ENCODE results near the gene SLC29A1. TPM values are rescaled to one million over a fixed set of nuclear protein-coding genes. Genes with fewer than 3 reads are reported as not detected.
"Not testable (repeated sequence)": the region's sequence is repeated elsewhere in the genome, so short reads cannot be mapped to it uniquely, and the experiment has no call there.

Gene SLC29A1
- total RNA-seq, 1 donor from 2014 or later: 1.8 TPM

DNA sequence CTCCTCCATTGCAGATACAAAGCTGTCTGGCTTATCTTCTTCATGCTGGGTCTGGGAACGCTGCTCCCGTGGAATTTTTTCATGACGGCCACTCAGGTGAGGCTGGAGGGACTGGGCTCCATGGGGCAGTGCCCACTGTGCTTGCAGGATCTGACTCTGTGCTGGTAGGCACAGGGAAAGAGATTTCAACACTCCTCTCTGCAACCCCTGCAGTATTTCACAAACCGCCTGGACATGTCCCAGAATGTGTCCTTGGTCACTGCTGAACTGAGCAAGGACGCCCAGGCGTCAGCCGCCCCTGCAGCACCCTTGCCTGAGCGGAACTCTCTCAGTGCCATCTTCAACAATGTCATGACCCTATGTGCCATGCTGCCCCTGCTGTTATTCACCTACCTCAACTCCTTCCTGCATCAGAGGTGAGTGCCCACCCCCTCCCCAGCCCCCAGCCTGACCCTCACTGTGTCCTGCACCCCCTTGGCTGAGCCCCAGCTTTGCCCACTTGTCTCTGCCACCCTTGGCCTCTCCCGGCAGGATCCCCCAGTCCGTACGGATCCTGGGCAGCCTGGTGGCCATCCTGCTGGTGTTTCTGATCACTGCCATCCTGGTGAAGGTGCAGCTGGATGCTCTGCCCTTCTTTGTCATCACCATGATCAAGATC lies 6.1 kb downstream of the SLC29A1 start:
- no peaks in the 10 kb centered on the region for H3K36me3 ChIP-seq (ENCODE audit: control insufficient read depth, insufficient read depth, low read length)
- no peak for DNase-seq (ENCODE audit: low read depth)
- no peak for FAIRE-seq
- TF ChIP-seq, protein P1, sequence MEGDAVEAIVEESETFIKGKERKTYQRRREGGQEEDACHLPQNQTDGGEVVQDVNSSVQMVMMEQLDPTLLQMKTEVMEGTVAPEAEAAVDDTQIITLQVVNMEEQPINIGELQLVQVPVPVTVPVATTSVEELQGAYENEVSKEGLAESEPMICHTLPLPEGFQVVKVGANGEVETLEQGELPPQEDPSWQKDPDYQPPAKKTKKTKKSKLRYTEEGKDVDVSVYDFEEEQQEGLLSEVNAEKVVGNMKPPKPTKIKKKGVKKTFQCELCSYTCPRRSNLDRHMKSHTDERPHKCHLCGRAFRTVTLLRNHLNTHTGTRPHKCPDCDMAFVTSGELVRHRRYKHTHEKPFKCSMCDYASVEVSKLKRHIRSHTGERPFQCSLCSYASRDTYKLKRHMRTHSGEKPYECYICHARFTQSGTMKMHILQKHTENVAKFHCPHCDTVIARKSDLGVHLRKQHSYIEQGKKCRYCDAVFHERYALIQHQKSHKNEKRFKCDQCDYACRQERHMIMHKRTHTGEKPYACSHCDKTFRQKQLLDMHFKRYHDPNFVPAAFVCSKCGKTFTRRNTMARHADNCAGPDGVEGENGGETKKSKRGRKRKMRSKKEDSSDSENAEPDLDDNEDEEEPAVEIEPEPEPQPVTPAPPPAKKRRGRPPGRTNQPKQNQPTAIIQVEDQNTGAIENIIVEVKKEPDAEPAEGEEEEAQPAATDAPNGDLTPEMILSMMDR (IDR thresholded peaks at IDR 0.05; ENCODE audit: insufficient read depth, low read length, severe bottlenecking): no peak
- no peak overlapping the region for H3K4me3 ChIP-seq (ENCODE audit: low read depth, low read length)
- H3K27me3 ChIP-seq (ENCODE audit: control insufficient read depth, insufficient read depth, low read length): no peaks in the 10 kb centered on the region

DNA sequence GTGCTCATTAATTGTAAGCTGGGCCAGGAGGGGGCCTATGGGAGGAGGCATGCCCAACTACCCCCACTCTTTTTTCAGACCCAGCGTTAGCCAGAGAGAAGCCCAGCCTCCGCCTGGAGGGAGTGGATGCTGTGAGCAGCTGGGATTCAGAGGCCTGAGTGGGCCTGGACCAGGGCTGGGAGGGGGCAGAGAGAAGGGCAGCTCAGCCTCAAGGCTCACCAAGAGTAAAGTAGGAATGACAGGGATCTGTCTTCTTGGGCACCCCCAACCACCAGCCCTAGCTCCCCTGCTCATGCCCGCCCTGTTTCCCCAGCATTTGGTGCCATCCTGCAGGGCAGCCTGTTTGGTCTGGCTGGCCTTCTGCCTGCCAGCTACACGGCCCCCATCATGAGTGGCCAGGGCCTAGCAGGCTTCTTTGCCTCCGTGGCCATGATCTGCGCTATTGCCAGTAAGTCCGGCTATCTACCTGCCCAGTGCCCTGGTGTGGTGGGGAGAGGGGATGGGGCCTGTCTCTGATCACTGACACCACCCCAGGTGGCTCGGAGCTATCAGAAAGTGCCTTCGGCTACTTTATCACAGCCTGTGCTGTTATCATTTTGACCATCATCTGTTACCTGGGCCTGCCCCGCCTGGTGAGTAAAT lies 6.8 kb downstream of the SLC29A1 start:
- H3K27me3 ChIP-seq (ENCODE audit: control insufficient read depth, insufficient read depth, low read length): no peaks in the 10 kb centered on the region
- TF ChIP-seq, protein P1 (IDR thresholded peaks at IDR 0.05; ENCODE audit: insufficient read depth, low read length, severe bottlenecking): no peak
- no peak overlapping the region for H3K4me3 ChIP-seq (ENCODE audit: low read depth, low read length)
- no peak for DNase-seq (ENCODE audit: low read depth)
- H3K36me3 ChIP-seq (ENCODE audit: control insufficient read depth, insufficient read depth, low read length): no peaks in the 10 kb centered on the region
- FAIRE-seq: no peak

DNA sequence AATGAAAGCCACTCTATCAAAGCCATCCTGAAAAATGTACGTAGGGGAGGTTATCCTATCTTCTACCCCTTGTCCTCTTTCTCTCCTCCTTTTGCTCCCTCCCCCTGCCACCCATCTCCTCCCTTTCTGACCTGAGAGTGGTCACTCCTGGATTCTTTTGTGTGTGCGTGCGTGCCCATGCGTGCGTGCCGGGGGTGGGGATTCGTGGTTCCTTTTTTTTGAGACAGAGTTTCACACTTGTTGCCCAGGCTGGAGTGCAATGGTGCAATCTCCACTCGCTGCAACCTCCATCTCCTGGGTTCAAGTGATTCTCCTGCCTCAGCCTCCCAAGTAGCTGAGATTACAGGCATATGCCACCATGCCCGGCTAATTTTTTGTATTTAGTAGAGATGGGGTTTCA lies 8.0 kb downstream of the SLC29A1 start:
- H3K4me3 ChIP-seq (ENCODE audit: low read depth, low read length); DNase-seq (ENCODE audit: low read depth); H3K27me3 ChIP-seq (ENCODE audit: control insufficient read depth, insufficient read depth, low read length); FAIRE-seq; H3K36me3 ChIP-seq (ENCODE audit: control insufficient read depth, insufficient read depth, low read length): not testable (repeated sequence)

DNA sequence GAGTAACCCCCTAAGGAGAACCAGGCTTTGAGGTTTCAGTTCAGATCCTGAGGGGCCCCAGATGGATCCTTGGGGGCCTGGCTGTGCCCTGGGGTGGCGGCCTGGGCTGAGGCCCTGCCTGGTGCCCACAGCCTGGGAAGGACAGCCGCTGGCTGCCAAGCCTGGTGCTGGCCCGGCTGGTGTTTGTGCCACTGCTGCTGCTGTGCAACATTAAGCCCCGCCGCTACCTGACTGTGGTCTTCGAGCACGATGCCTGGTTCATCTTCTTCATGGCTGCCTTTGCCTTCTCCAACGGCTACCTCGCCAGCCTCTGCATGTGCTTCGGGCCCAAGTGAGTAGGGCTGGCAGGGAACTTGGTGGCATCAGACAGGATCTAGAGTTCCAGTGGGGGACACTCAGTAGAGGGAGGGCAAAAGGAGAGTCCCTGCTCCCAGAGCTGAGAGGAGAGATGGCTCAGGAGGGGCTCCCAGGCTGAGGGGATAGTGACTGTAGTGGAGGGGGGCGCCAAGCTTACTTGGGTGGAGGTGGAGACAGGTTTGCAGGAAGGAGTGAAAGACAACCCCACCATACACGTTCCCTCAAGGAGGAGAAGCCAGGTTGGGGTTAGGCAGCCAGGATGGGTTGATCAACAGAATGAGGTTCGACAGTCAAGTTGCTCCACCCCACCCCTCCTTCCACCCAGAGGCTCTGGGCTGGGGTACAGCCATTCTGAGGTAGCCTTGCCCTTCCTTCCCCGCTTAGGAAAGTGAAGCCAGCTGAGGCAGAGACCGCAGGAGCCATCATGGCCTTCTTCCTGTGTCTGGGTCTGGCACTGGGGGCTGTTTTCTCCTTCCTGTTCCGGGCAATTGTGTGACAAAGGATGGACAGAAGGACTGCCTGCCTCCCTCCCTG lies 9.5 kb downstream of the SLC29A1 start:
- FAIRE-seq: no peak
- no peak for DNase-seq (ENCODE audit: low read depth)
- H3K4me3 ChIP-seq (ENCODE audit: low read depth, low read length): no peak overlapping the region
- H3K36me3 ChIP-seq (ENCODE audit: control insufficient read depth, insufficient read depth, low read length): no peaks in the 10 kb centered on the region
- no peaks in the 10 kb centered on the region for H3K27me3 ChIP-seq (ENCODE audit: control insufficient read depth, insufficient read depth, low read length)
- TF ChIP-seq, protein P1 (IDR thresholded peaks at IDR 0.05; ENCODE audit: insufficient read depth, low read length, severe bottlenecking): no peak

DNA sequence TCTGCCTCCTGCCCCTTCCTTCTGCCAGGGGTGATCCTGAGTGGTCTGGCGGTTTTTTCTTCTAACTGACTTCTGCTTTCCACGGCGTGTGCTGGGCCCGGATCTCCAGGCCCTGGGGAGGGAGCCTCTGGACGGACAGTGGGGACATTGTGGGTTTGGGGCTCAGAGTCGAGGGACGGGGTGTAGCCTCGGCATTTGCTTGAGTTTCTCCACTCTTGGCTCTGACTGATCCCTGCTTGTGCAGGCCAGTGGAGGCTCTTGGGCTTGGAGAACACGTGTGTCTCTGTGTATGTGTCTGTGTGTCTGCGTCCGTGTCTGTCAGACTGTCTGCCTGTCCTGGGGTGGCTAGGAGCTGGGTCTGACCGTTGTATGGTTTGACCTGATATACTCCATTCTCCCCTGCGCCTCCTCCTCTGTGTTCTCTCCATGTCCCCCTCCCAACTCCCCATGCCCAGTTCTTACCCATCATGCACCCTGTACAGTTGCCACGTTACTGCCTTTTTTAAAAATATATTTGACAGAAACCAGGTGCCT lies 10.2 kb downstream of the SLC29A1 start:
- DNase-seq (ENCODE audit: low read depth): no peak
- Histone ChIP-seq H3K27me3 (ENCODE audit: control insufficient read depth, insufficient read depth, low read length) (no peaks in the 10 kb centered on the region), H3K36me3 (ENCODE audit: control insufficient read depth, insufficient read depth, low read length) (no peaks in the 10 kb centered on the region), H3K4me3 (ENCODE audit: low read depth, low read length) (no peak overlapping the region)
- FAIRE-seq: no peak
- TF ChIP-seq, protein P1 (IDR thresholded peaks at IDR 0.05; ENCODE audit: insufficient read depth, low read length, severe bottlenecking): no peak
